Neural progenitor cell (in vitro differentiated cells): ENCODE measurements around the gene SCN2A. TPM values are rescaled to one million over a fixed set of nuclear protein-coding genes. Genes with fewer than 3 reads are reported as not detected.

Experiments
- DNase-seq: peaks from one replicate; pipeline ENCODE4 v3.0.0-alpha.2; 2016; ENCODE audit warnings: low spot score
- H2AFZ ChIP-seq: fragments of 200-600 bp; sonication (generic); replicated peaks from 2 replicates; pipeline ENCODE4 v1.6.1; 2016; ENCODE audit warnings: antibody characterized with exemption
- H3F3A ChIP-seq: fragments of 200-600 bp; sonication (generic); 2 replicates; pipeline ENCODE4 v1.6.1; 2016; ENCODE audit warnings: antibody characterized with exemption, low read depth
- H3K27ac ChIP-seq: fragments of 200-600 bp; sonication (generic); 2 replicates; pipeline ENCODE4 v1.5.1; 2016; ENCODE audit warnings: mild to moderate bottlenecking
- H3K27me3 ChIP-seq: fragments of 200-600 bp; sonication (generic); 2 replicates; pipeline ENCODE4 v1.6.1; 2016; ENCODE audit warnings: mild to moderate bottlenecking, moderate library complexity
- H3K36me3 ChIP-seq: fragments of 200-600 bp; sonication (generic); 2 replicates; pipeline ENCODE4 v1.5.1; 2016
- H3K4me1 ChIP-seq: fragments of 200-600 bp; sonication (generic); 2 replicates; pipeline ENCODE4 v1.6.1; 2016; ENCODE audit warnings: mixed run types
- H3K4me2 ChIP-seq: fragments of 200-600 bp; sonication (generic); 2 replicates; pipeline ENCODE4 v1.6.1; 2016
- H3K4me3 ChIP-seq: fragments of 200-600 bp; sonication (generic); 2 replicates; pipeline ENCODE4 v1.5.1; 2016
- H3K79me2 ChIP-seq: fragments of 200-600 bp; sonication (generic); 2 replicates; pipeline ENCODE4 v1.6.1; 2016; ENCODE audit warnings: low read depth
- H3K9ac ChIP-seq: fragments of 200-600 bp; sonication (generic); 2 replicates; pipeline ENCODE4 v1.6.1; 2016
- H3K9me3 ChIP-seq: fragments of 200-600 bp; sonication (generic); 2 replicates; pipeline ENCODE4 v1.5.1; 2016; ENCODE audit warnings: low read depth
- H4K20me1 ChIP-seq: fragments of 200-600 bp; sonication (generic); 2 replicates; pipeline ENCODE4 v1.6.1; 2016; ENCODE audit warnings: low read depth
- H3K27ac Mint-ChIP-seq: 3 replicates; pipeline ENCODE4 v1.8.0; 2021; ENCODE audit warnings: mixed read lengths
- H3K27me3 Mint-ChIP-seq: 2 replicates; pipeline ENCODE4 v1.8.0; 2022; ENCODE audit warnings: low read depth, mild to moderate bottlenecking, inconsistent platforms, moderate library complexity, mixed read lengths; ENCODE audit not compliant: insufficient read depth
- H3K36me3 Mint-ChIP-seq: 3 replicates; pipeline ENCODE4 v1.8.0; 2021; ENCODE audit warnings: mixed read lengths
- H3K4me1 Mint-ChIP-seq: 3 replicates; pipeline ENCODE4 v1.8.0; 2021; ENCODE audit warnings: mixed read lengths
- H3K4me3 Mint-ChIP-seq: 3 replicates; pipeline ENCODE4 v1.8.0; 2021; ENCODE audit warnings: mild to moderate bottlenecking, moderate library complexity, mixed read lengths
- H3K9me3 Mint-ChIP-seq: 3 replicates; pipeline ENCODE4 v1.8.0; 2020; ENCODE audit warnings: mixed read lengths
- CTCF ChIP-seq: fragments of 200-600 bp; sonication (generic); IDR thresholded peaks from 2 replicates; pipeline ENCODE4 v1.5.1; 2017; ENCODE audit warnings: antibody characterized with exemption, mild to moderate bottlenecking
- EZH2 ChIP-seq: fragments of 200-600 bp; sonication (generic); IDR thresholded peaks from 2 replicates; pipeline ENCODE4 v1.6.1; 2017; ENCODE audit warnings: antibody characterized with exemption, mild to moderate bottlenecking, moderate library complexity
- EZH2phosphoT487 ChIP-seq: fragments of 200-600 bp; sonication (generic); IDR thresholded peaks from 2 replicates; pipeline ENCODE4 v1.6.1; 2017; ENCODE audit warnings: antibody characterized with exemption
- total RNA-seq: library from RNA; depleted of rRNA; stranded (reverse); fragments of >200 nt; gene quantifications from 2 replicates; pipeline ENCODE4 v1.2.3, GENCODE V29; 2015; ENCODE audit warnings: low replicate concordance

The SCN2A gene
- total RNA-seq, 1 donor from 2014 or later: 0.30 TPM

GRCh38 chr2:165420231-165420630 lies 181.0 kb downstream of the SCN2A start:
- Histone ChIP-seq H3K79me2 (no peaks in the 10 kb centered on the region), H3K4me1 (peaks cover 4% of the 10 kb centered on the region), H3K9me3 (peaks cover 3% of the 10 kb centered on the region), H3F3A (no peaks in the 10 kb centered on the region), H3K36me3 (no peaks in the 10 kb centered on the region), H3K4me2 (no peak overlapping the region), H2AFZ (no peak overlapping the region), H3K27ac (no peak overlapping the region), H3K27me3 (no peaks in the 10 kb centered on the region), H3K4me3 (no peak overlapping the region), H4K20me1 (no peaks in the 10 kb centered on the region), H3K9ac (no peak overlapping the region)
- Mint-ChIP-seq H3K27ac (no peak overlapping the region), H3K36me3 (peaks cover 12% of the 10 kb centered on the region), H3K4me1 (no peaks in the 10 kb centered on the region), H3K4me3 (no peak overlapping the region), H3K9me3 (peaks cover 49% of the 10 kb centered on the region), H3K27me3 (peaks cover 4% of the 10 kb centered on the region)
- DNase-seq: no peak
- TF ChIP-seq EZH2 (no peak), CTCF (no peak), EZH2phosphoT487 (no peak)

- Histone ChIP-seq H3K27me3 (no peaks in the 10 kb centered on the region), H2AFZ (no peak overlapping the region), H3K27ac (no peak overlapping the region), H3K79me2 (no peaks in the 10 kb centered on the region), H3K36me3 (no peaks in the 10 kb centered on the region), H3K9me3 (no peaks in the 10 kb centered on the region), H3F3A (no peaks in the 10 kb centered on the region), H4K20me1 (no peaks in the 10 kb centered on the region), H3K4me2 (no peak overlapping the region), H3K4me3 (no peak overlapping the region), H3K4me1 (peaks cover 4% of the 10 kb centered on the region), H3K9ac (no peak overlapping the region)
- Mint-ChIP-seq H3K9me3 (peaks cover 29% of the 10 kb centered on the region), H3K4me3 (no peak overlapping the region), H3K27me3 (peaks cover 2% of the 10 kb centered on the region), H3K4me1 (no peaks in the 10 kb centered on the region), H3K36me3 (peaks cover 7% of the 10 kb centered on the region), H3K27ac (no peak overlapping the region)
- TF ChIP-seq CTCF: no peak
- no peak for TF ChIP-seq EZH2phosphoT487
- no peak for TF ChIP-seq EZH2
- no peak for DNase-seq
Measured at GRCh38 chr2:165423081-165423480, 183.9 kb downstream of the SCN2A start.

GRCh38 chr2:165425556-165425955 lies 186.3 kb downstream of the SCN2A start:
- Histone ChIP-seq H3K4me3 (no peak overlapping the region), H3F3A (no peaks in the 10 kb centered on the region), H3K9me3 (no peaks in the 10 kb centered on the region), H2AFZ (no peak overlapping the region), H3K4me2 (no peak overlapping the region), H3K79me2 (no peaks in the 10 kb centered on the region), H3K27me3 (no peaks in the 10 kb centered on the region), H3K4me1 (no peaks in the 10 kb centered on the region), H3K9ac (no peak overlapping the region), H3K27ac (no peak overlapping the region), H4K20me1 (no peaks in the 10 kb centered on the region), H3K36me3 (no peaks in the 10 kb centered on the region)
- H3K4me1 Mint-ChIP-seq: no peaks in the 10 kb centered on the region
- H3K9me3 Mint-ChIP-seq: peaks cover 29% of the 10 kb centered on the region
- H3K27me3 Mint-ChIP-seq: peaks cover 2% of the 10 kb centered on the region
- no peak for TF ChIP-seq EZH2
- TF ChIP-seq CTCF: no peak
- TF ChIP-seq EZH2phosphoT487: no peak
- no peak overlapping the region for H3K4me3 Mint-ChIP-seq
- DNase-seq: no peak
- H3K36me3 Mint-ChIP-seq: peaks cover 7% of the 10 kb centered on the region
- no peak overlapping the region for H3K27ac Mint-ChIP-seq

- DNase-seq: no peak
- Histone ChIP-seq H3K4me3 (no peak overlapping the region), H3K27me3 (no peaks in the 10 kb centered on the region), H3K9me3 (no peaks in the 10 kb centered on the region), H3K79me2 (no peaks in the 10 kb centered on the region), H3K27ac (no peak overlapping the region), H2AFZ (no peak overlapping the region), H3F3A (no peaks in the 10 kb centered on the region), H3K9ac (no peak overlapping the region), H3K4me2 (no peak overlapping the region), H3K4me1 (peaks cover 7% of the 10 kb centered on the region), H3K36me3 (no peaks in the 10 kb centered on the region), H4K20me1 (no peaks in the 10 kb centered on the region)
- peaks cover 17% of the 10 kb centered on the region for H3K9me3 Mint-ChIP-seq
- no peaks in the 10 kb centered on the region for H3K4me1 Mint-ChIP-seq
- TF ChIP-seq EZH2: no peak
- TF ChIP-seq EZH2phosphoT487: no peak
- no peak for TF ChIP-seq CTCF
- H3K27me3 Mint-ChIP-seq: peaks cover 2% of the 10 kb centered on the region
- no peak overlapping the region for H3K27ac Mint-ChIP-seq
- H3K4me3 Mint-ChIP-seq: no peak overlapping the region
- peaks cover 4% of the 10 kb centered on the region for H3K36me3 Mint-ChIP-seq
Measured at GRCh38 chr2:165427686-165428085, 188.5 kb downstream of the SCN2A start.
